Suprapubic skin (tissue), 4 donors: ENCODE data around the gene MOCS3. TPM values are rescaled to one million over a fixed set of nuclear protein-coding genes. Genes with fewer than 3 reads are reported as not detected.

Experiments
- DNase-seq, 2 donors: peaks; one replicate each; pipeline ENCODE4 v3.0.0-alpha.2; 2019; ENCODE audit warnings: low spot score in 2 of 2
- H3K27ac ChIP-seq: fragments of 200-600 bp; sonication (generic); one replicate; pipeline ENCODE4 v1.5.1; 2019
- H3K27me3 ChIP-seq: fragments of 200-600 bp; sonication (generic); one replicate; pipeline ENCODE4 v1.5.1; 2019
- H3K36me3 ChIP-seq: fragments of 200-600 bp; sonication (generic); one replicate; pipeline ENCODE4 v1.5.1; 2019
- H3K4me1 ChIP-seq: fragments of 200-600 bp; sonication (generic); one replicate; pipeline ENCODE4 v1.5.1; 2019
- H3K4me3 ChIP-seq: fragments of 200-600 bp; sonication (generic); one replicate; pipeline ENCODE4 v1.5.1; 2019; ENCODE audit warnings: mild to moderate bottlenecking
- H3K9me3 ChIP-seq: fragments of 200-600 bp; sonication (generic); one replicate; pipeline ENCODE4 v1.5.1; 2019
- CTCF ChIP-seq, 2 donors: fragments of 200-600 bp in 1 of 2; fragments of 450-650 bp in 1 of 2; sonication (generic) in 1 of 2; IDR thresholded peaks; one replicate each; pipeline ENCODE4 v1.5.1; 2016 to 2019; ENCODE audit warnings: antibody characterized with exemption in 2 of 2, mild to moderate bottlenecking in 1 of 2, moderate library complexity in 1 of 2
- EP300 ChIP-seq: sonication (generic); formaldehyde crosslinking; IDR thresholded peaks from one replicate; pipeline ENCODE4 v1.6.1; 2017; ENCODE audit warnings: antibody characterized with exemption
- POLR2A ChIP-seq, 2 donors: fragments of 450-650 bp; IDR thresholded peaks; one replicate each; pipeline ENCODE4 v1.6.1; 2017; ENCODE audit warnings: antibody characterized with exemption in 2 of 2, mild to moderate bottlenecking in 2 of 2, moderate library complexity in 2 of 2
- POLR2AphosphoS5 ChIP-seq, 3 donors: sonication (generic); formaldehyde crosslinking; IDR thresholded peaks; one replicate each; pipeline ENCODE4 v1.6.1; 2017; ENCODE audit warnings: antibody characterized with exemption in 3 of 3
- WGBS: methylation state at CpG from one replicate; pipeline ENCODE4 v1.1.5; 2018; 5-methylcytosine and 5-hydroxymethylcytosine counted together
- total RNA-seq, 4 donors: library from RNA; depleted of rRNA; stranded (reverse); fragments of >200 nt; gene quantifications; one replicate each; pipeline ENCODE4 v1.1.0, GENCODE V29; 2016

Gene MOCS3
- total RNA-seq, 4 donors from 2014 or later: 4.5 to 7.4 (median 6.5) TPM

GRCh38 chr20:50919567-50919966 lies 39.1 kb upstream of the MOCS3 start:
- no peaks in the 10 kb centered on the region for H3K27me3 ChIP-seq
- H3K4me1 ChIP-seq: peaks cover 85% of the 10 kb centered on the region
- 65% methylated on average over 6 of the region's 6 CpGs for WGBS
- no peaks in the 10 kb centered on the region for H3K36me3 ChIP-seq
- TF ChIP-seq POLR2AphosphoS5 (IDR thresholded peaks at IDR 0.05) (no peak), EP300 (no peak), POLR2A (IDR thresholded peaks at IDR 0.05) (no peak), CTCF (IDR thresholded peaks at IDR 0.05) (no peak)
- no peak overlapping the region for H3K4me3 ChIP-seq
- H3K9me3 ChIP-seq: no peaks in the 10 kb centered on the region
- DNase-seq: no peak
- no peak overlapping the region for H3K27ac ChIP-seq

- TF ChIP-seq EP300 (no peak), POLR2A (IDR thresholded peaks at IDR 0.05) (no peak), POLR2AphosphoS5 (IDR thresholded peaks at IDR 0.05) (no peak), CTCF (IDR thresholded peaks at IDR 0.05) (no peak)
- Histone ChIP-seq H3K9me3 (no peaks in the 10 kb centered on the region), H3K4me1 (peaks cover 82% of the 10 kb centered on the region), H3K4me3 (no peak overlapping the region), H3K27me3 (no peaks in the 10 kb centered on the region), H3K27ac (no peak overlapping the region), H3K36me3 (no peaks in the 10 kb centered on the region)
- no peak for DNase-seq
Measured at GRCh38 chr20:50920997-50921396, 37.6 kb upstream of the MOCS3 start.

- Histone ChIP-seq H3K36me3 (no peaks in the 10 kb centered on the region), H3K27me3 (no peaks in the 10 kb centered on the region), H3K27ac (no peak overlapping the region), H3K9me3 (no peaks in the 10 kb centered on the region), H3K4me1 (peaks cover 82% of the 10 kb centered on the region), H3K4me3 (no peak overlapping the region)
- no peak for DNase-seq
- WGBS: 69% methylated on average over 8 of the region's 8 CpGs
- no peak for TF ChIP-seq EP300
Measured at GRCh38 chr20:50921803-50922501, 36.7 kb upstream of the MOCS3 start.

GRCh38 chr20:50924261-50924920 lies 34.2 kb upstream of the MOCS3 start:
- Histone ChIP-seq H3K36me3 (peaks cover 4% of the 10 kb centered on the region), H3K9me3 (no peaks in the 10 kb centered on the region), H3K4me1 (peaks cover 81% of the 10 kb centered on the region), H3K4me3 (no peak overlapping the region), H3K27me3 (no peaks in the 10 kb centered on the region), H3K27ac (no peak overlapping the region)
- TF ChIP-seq POLR2A (IDR thresholded peaks at IDR 0.05) (no peak), CTCF (IDR thresholded peaks at IDR 0.05) (no peak), EP300 (no peak), POLR2AphosphoS5 (IDR thresholded peaks at IDR 0.05) (no peak)
- no peak for DNase-seq
- WGBS: 49% methylated on average over 2 of the region's 2 CpGs

- no peak for TF ChIP-seq POLR2A (IDR thresholded peaks at IDR 0.05)
- no peak for TF ChIP-seq EP300
- TF ChIP-seq CTCF (IDR thresholded peaks at IDR 0.05): no peak
- no peak for TF ChIP-seq POLR2AphosphoS5 (IDR thresholded peaks at IDR 0.05)
- no peak overlapping the region for H3K27ac ChIP-seq
- H3K4me3 ChIP-seq: no peak overlapping the region
- WGBS: 29% methylated on average over 1 of the region's 1 CpG
- H3K27me3 ChIP-seq: no peaks in the 10 kb centered on the region
- peaks cover 4% of the 10 kb centered on the region for H3K36me3 ChIP-seq
- no peaks in the 10 kb centered on the region for H3K9me3 ChIP-seq
- peaks cover 71% of the 10 kb centered on the region for H3K4me1 ChIP-seq
- DNase-seq: no peak
Measured at GRCh38 chr20:50926530-50926929, 32.1 kb upstream of the MOCS3 start.
